HG03135 (cell line): ENCODE results near the gene TMCC3.
"Not testable (repeated sequence)": the region's sequence is repeated elsewhere in the genome, so short reads cannot be mapped to it uniquely, and the experiment has no call there.

Experiments used
- ATAC-seq: cut with Tn5 transposase; IDR thresholded peaks from one replicate; pipeline ENCODE4 v1.9.1; 2021; ENCODE audit warnings: mild to moderate bottlenecking, moderate library complexity; ENCODE audit not compliant: unreplicated experiment

The TMCC3 gene

GRCh38 chr12:94575645-94576403 is 74.5 kb downstream of the TMCC3 start:
- no peak for ATAC-seq

GRCh38 chr12:94575024-94575423 is 75.3 kb downstream of the TMCC3 start:
- no peak for ATAC-seq

GRCh38 chr12:94571556-94571955 is 78.8 kb downstream of the TMCC3 start:
- ATAC-seq: no peak

- no peak for ATAC-seq
These were observed 80.2 kb downstream of the TMCC3 start for GRCh38 chr12:94570161-94570560.

- ATAC-seq: no peak
These were observed 82.6 kb downstream of the TMCC3 start for GRCh38 chr12:94567761-94568160.

GRCh38 chr12:94566345-94566744 is 84.0 kb downstream of the TMCC3 start:
- ATAC-seq: no peak

GRCh38 chr12:94565683-94566082 is 84.7 kb downstream of the TMCC3 start:
- no peak for ATAC-seq

- no peak for ATAC-seq
These were observed 87.1 kb downstream of the TMCC3 start for GRCh38 chr12:94563286-94563685.

- ATAC-seq: peak; percentile 85
These were observed 88.4 kb downstream of the TMCC3 start for GRCh38 chr12:94561943-94562411.

- ATAC-seq: peak; percentile 60
These were observed 89.7 kb downstream of the TMCC3 start for GRCh38 chr12:94560431-94561221.

GRCh38 chr12:94558612-94559011 is 91.7 kb downstream of the TMCC3 start:
- ATAC-seq: no peak

- ATAC-seq: no peak
These were observed 92.5 kb downstream of the TMCC3 start for GRCh38 chr12:94557746-94558295.

- no peak for ATAC-seq
These were observed 94.7 kb downstream of the TMCC3 start for GRCh38 chr12:94555687-94556086.

- no peak for ATAC-seq
These were observed 96.5 kb downstream of the TMCC3 start for GRCh38 chr12:94553875-94554274.

- no peak for ATAC-seq
These were observed 97.2 kb downstream of the TMCC3 start for GRCh38 chr12:94553130-94553519.

GRCh38 chr12:94551810-94552209 is 98.5 kb downstream of the TMCC3 start:
- ATAC-seq: no peak

- ATAC-seq: no peak
These were observed 99.4 kb downstream of the TMCC3 start for GRCh38 chr12:94550964-94551363.

- ATAC-seq: not testable (repeated sequence)
These were observed 101.5 kb downstream of the TMCC3 start for GRCh38 chr12:94548833-94549232.

GRCh38 chr12:94545935-94546771 is 104.2 kb downstream of the TMCC3 start:
- ATAC-seq: no peak

- no peak for ATAC-seq
These were observed 106.0 kb downstream of the TMCC3 start for GRCh38 chr12:94544355-94544754.

- no peak for ATAC-seq
These were observed 112.0 kb downstream of the TMCC3 start for GRCh38 chr12:94538318-94538717.
